Activated CD4-positive, CD25-positive, alpha-beta regulatory T cell treated with anti-CD3 and anti-CD28 coated beads, Interleukin-2, amount 50 U/mL, for 72 hours (primary cell): ENCODE measurements around the gene SLC25A10.
"Not testable (repeated sequence)": the region's sequence is repeated elsewhere in the genome, so short reads cannot be mapped to it uniquely, and the experiment has no call there.

Experiments used
- DNase-seq: peaks from one replicate; pipeline ENCODE4 v3.0.0; 2021

Gene SLC25A10

GRCh38 chr17:81711814-81712467 is at the start of gene SLC25A10:
TSS of gene SLC25A10 (plus strand) at chr17:81712284. CDS start at chr17:81712427, 143 bp downstream.
- peak; percentile 83 for DNase-seq

GRCh38 chr17:81664051-81664470 is 48.0 kb upstream of the SLC25A10 start:
- no peak for DNase-seq

- DNase-seq: peak; percentile 55
Observed at GRCh38 chr17:81665205-81666091, 46.6 kb upstream of the SLC25A10 start.

- DNase-seq: no peak
Observed at GRCh38 chr17:81666092-81666341, 46.1 kb upstream of the SLC25A10 start.

- DNase-seq: peak; percentile 95
Observed at GRCh38 chr17:81666342-81667191, 45.5 kb upstream of the SLC25A10 start, which contains the start of the genes CCDC137 and OXLD1. TSS of gene CCDC137 (plus strand) at chr17:81666737. CDS start at chr17:81666767, 30 bp downstream. TSS of gene OXLD1 (minus strand) at chr17:81666605. CDS start at chr17:81666577, 28 bp downstream.

GRCh38 chr17:81667754-81668153 is 44.3 kb upstream of the SLC25A10 start:
- DNase-seq: no peak

GRCh38 chr17:81672504-81672903 is 39.6 kb upstream of the SLC25A10 start:
- no peak for DNase-seq

GRCh38 chr17:81672954-81673353 is 39.1 kb upstream of the SLC25A10 start:
- no peak for DNase-seq

- no peak for DNase-seq
Observed at GRCh38 chr17:81673561-81674258, 38.4 kb upstream of the SLC25A10 start.

- DNase-seq: not testable (repeated sequence)
Observed at GRCh38 chr17:81675515-81676221, 36.4 kb upstream of the SLC25A10 start.

GRCh38 chr17:81676906-81677305 is 35.2 kb upstream of the SLC25A10 start:
- DNase-seq: no peak

GRCh38 chr17:81680150-81680549 is 31.9 kb upstream of the SLC25A10 start:
- no peak for DNase-seq

GRCh38 chr17:81681672-81682071 is 30.4 kb upstream of the SLC25A10 start:
- no peak for DNase-seq

- no peak for DNase-seq
Observed at GRCh38 chr17:81682565-81683207, 29.4 kb upstream of the SLC25A10 start.

GRCh38 chr17:81683208-81683583 is 28.9 kb upstream of the SLC25A10 start:
- no peak for DNase-seq

GRCh38 chr17:81683584-81684441 is 28.3 kb upstream of the SLC25A10 start, which contains the start of the genes ARL16 and HGS:
TSS of gene ARL16 (minus strand) at chr17:81683797. CDS start at chr17:81683753, 44 bp downstream.
TSS of gene HGS (plus strand) at chr17:81684011. CDS start at chr17:81684067, 56 bp downstream.
- peak; percentile 98 for DNase-seq

- no peak for DNase-seq
Observed at GRCh38 chr17:81684442-81684911, 27.6 kb upstream of the SLC25A10 start.

GRCh38 chr17:81685108-81685507 is 27.0 kb upstream of the SLC25A10 start:
- DNase-seq: no peak

- DNase-seq: no peak
Observed at GRCh38 chr17:81686614-81687013, 25.5 kb upstream of the SLC25A10 start.
